Measurements from ENCODE around the gene VWF.
"Not testable (repeated sequence)": the region's sequence is repeated elsewhere in the genome, so short reads cannot be mapped to it uniquely, and the experiment has no call there.

Gene VWF

DNA sequence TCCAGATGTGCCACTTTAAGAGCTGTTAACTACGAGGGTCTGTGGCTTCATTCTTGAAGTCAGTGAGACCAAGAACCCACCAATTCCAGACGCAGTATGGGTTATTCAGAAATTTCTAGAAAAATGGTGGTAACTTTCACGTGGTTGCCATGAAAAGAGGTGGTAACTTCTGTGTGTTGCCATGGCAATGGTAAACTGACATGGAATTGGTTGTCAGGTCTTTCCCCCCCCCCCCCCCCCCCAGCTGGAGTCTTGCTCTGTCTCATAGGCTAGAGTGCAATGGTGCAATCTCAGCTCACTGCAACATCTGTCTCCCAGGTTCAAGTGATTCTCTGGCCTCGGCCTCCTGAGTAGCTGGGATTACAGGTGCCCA lies 18.8 kb upstream of the VWF start:
- DNase-seq, result no peak

GRCh38 chr12:6142368-6143302 lies 18.2 kb upstream of the VWF start:
- not testable (repeated sequence) for DNase-seq

DNA sequence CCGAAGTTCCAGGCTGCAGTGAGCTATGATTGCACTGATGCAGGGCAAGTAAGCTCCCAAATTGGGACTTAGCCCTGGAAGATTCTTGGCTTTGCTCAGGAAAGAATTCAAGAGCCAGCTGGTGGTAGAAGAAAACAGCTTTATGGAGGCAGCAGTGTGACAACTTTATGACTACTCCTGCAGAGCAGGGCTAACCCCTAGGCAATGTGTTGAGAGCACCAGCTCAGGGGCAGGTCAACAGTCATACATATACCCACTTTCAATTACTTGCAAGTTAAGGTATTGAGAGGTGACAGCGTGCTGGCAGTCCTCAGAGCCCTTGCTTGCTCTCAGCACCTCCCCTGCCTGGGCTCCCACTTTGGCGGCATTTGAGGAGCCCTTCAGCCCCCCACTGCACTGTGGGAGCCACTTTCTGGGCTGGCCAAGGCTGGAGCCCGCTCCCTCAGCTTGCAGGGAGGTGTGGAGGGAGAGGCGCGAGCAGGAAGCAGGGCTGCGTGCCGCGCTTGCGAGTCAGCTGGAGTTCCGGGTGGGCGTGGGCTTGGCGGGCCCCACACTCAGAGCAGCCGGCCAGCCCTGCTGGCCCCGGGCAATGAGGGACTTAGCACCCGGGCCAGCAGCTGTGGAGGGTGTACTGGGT lies 17.4 kb upstream of the VWF start:
- DNase-seq, result not testable (repeated sequence)

DNA sequence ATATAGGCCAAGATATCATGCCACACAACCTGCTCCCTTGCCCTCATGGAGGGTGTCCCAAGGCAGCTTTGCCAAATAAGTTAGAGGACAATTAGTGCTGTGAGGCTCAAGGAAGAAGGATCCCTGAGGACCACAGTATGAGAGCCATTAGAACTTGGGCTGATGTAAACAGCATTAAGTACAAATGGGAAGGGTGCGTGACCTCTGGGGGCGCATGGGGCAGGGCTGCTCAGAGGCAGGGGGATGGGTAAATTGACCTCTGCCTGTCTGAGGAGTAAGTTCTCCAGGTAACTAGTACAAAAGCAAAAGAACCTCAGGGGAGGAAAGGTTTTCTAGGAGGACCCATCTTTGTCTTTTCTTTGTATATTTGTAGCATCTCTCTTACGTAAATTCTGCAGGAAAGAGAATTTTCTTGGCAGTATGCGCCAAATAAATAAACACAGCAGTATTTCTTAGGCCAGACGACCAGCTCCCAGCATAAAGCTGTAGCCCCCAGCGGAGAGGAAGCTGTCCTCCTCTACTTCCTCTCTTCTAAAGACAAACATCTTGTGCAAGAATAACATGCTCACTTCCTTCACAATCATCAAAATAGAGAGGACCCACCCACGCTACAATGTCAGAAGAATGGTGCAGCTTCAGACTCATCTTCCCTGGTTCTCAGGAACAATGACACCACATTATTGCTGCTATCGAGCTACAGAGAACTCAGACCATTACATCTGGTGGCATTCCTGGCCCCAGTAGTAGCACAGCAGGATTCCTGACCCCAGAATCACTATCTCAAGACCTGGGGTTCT lies 16.4 kb upstream of the VWF start:
- DNase-seq, result peak; percentile 75

DNA sequence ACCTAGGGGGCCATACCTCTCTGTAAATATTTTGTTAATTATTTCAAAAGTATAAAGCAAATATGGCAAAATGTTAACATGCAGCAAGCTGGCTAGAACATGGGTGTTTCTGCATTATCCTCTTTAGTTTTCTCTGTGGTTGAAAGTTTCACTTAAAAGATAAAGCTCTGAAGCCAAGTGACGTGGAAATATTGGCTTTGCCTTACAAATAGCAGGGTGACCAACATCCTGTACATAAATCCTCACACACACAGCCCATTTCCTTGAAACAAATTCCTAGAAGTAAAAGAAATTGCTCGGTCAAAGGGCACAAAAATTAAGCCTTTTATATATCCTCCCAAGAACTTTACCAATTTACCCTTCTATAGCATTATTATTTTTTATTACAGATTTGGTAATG lies 10.6 kb upstream of the VWF start:
- no peak for DNase-seq

DNA sequence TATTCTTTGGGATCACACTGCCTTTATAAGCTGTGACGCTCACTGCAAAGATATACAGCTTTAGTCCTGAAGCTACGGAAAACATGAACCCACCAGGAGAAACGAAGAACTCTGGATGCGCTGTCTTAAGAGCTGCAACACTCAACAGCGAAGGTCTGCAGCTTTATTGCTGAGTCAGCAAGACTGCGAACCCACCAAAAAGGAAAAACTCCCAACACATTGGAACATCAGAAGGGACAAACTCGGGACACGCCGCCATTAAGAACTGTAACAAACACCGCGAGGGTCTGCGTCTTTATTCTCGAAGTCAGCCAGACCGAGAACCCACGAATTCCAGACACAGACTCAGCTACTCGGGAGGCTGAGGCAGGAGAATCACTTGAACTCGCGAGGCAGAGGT lies 9.2 kb upstream of the VWF start:
- no peak for DNase-seq

GRCh38 chr12:6132496-6132895 lies 8.0 kb upstream of the VWF start:
- no peak for DNase-seq

GRCh38 chr12:6125310-6125608 lies 789 bp upstream of the VWF start:
- DNase-seq, result no peak

GRCh38 chr12:6123258-6123657 lies 1.2 kb downstream of the VWF start:
- no peak for DNase-seq

DNA sequence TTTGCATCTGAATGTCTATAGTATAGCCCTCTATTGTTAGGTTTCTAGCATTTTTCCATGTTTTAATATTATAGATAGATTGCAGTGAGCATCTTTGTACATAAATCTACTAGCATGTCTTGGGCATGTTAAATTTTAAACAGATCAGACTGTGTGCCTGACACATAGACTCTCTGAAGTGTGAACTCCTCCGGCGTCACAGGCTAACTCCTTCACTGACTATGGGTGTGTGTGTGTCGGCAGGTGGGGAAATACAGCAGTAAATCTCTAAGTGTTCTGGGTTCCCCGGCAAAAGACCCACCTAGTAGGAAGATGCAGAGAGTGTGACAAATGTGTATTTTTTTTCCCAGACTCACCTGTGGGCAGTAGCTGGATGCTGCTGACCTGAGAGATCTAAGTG lies 2.3 kb downstream of the VWF start:
- no peak for DNase-seq

DNA sequence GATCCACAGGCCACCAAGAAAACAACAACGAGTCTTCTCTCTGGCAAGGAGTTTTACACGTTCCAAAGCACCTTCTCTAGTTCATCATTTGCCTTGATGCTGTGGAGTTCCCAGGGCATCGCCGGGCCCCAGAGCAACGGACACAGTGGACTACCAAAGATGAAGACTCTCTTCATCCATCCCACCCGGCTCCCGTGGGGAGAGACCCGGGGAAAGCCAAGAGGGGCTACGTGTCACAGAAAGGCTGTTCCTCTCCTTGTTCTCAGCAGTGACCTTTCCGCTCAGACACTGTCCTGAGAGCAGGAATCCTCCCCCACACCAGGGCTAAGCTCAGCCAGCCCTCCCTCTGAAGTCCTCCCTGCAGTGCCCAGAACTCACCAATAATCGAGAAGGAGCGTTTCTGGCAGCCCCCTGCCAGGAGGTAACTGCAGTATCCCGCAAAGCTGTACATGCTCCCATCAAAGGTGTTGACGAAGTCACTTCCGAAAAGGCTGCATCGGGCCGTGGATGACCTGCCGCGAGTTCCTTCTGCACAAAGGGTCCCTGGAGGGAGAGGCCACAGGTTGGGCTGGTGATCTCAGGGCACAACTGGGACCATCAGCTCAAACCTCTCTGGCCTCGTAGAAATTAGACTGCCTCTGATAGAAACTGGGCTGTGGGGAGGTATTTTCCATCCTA lies 3.5 kb downstream of the VWF start:
- DNase-seq, result no peak

GRCh38 chr12:6118891-6119568 lies 5.4 kb downstream of the VWF start:
- DNase-seq, result no peak

DNA sequence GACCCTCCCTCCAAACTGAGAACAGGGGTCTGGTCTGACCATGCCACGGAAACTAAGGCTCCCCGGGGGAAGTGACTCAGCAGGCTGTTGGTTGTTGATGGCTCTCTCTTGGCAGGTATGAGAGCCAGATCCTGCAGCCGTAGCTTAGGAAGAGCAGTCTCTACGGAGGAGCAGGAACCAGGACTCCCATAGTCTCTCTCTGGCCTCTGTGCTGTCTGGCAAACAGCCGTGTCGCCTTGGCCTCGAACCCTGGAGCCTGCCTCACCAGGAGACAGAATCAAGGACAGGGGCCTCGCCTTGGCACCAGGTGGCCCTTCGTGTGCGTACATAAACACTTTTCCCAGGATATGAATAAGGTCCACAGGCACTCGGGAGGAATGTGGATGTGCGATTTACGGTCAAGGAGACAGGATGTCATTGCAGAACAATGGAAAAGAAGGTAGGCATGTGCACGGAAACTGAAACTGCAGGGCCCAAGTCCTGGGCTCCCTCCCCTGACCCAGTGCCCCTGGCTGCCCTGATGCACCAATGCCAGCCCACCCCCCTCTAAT lies 7.9 kb downstream of the VWF start:
- DNase-seq, result no peak

- no peak for DNase-seq
Observed at GRCh38 chr12:6115389-6115788, 9.1 kb downstream of the VWF start.

- no peak for DNase-seq
Observed at GRCh38 chr12:6114476-6114870, 10.0 kb downstream of the VWF start.

DNA sequence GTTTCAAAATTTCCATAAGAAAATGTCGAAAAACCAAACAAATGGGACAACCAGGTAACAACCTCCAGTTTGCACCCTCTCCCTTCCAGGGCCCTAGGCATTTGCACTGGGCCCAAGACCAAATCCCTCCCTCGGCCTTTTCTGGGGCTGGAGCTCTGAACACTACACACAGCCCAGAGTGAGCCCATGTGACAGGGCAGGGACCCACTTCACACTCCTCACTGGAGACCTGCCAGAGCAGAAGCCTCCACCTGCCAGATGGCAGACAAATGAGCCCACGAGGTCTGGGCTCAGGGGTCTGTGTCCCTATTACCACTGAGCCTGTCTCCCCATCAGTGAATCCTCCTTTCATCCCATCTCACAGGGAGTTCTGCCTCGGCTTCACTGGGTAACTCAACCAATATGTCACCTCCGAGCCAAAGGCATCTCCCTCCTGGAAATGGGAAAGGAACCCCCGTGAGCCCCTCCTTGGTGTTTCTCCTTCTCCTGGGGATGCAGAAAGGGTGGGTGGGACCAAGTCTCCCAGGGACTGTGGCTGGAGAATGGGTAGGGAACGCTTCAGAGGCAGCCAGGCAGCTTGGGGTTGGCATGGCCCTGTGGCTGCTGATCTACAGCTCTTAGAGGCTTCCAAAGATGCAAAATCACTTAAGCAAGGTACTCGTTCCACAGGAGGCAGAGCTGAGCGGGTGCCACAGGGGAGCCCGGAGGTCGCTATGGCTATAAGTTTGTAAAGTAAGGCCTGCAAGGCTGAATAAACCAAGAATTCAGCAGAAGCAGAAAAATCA lies 10.6 kb downstream of the VWF start:
- DNase-seq, result no peak

DNA sequence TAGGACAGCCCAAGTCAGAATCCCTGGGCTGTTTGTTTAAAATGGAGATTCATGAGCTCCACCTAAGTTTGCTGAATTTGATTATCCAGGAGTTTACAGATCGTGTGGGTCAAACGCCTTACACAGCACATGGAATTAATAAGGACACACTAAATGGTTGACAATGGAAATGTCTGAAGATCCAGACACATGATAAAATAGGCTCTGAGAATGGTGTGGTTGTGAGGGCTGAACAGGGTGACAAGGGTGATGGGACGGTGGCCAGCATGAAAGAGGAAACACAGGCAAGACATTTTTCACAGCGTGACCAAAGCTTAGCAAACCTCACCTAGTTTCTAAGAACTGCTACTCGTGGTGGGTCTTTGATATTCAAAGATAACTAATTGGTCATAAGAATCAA lies 12.5 kb downstream of the VWF start:
- no peak for DNase-seq

DNA sequence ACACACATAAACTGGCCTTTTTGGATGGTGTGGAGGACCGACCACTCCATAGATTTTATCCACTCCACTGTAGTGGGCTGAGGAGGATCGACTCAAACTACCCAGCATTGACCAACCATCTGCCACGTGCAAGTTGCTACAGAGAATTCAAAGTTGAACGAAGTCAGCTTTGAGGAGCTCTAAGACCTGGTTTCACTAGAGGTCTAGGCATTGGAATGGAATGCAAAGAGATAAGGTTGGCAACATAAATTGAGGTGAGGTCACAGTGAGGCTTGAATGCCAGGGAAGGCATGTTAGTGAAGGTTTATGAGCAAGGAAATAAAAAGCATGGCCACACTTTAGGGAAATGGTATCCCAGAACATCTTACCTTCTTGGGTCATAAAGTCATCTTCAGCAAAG lies 14.5 kb downstream of the VWF start:
- DNase-seq, result no peak

GRCh38 chr12:6106218-6106617 lies 18.3 kb downstream of the VWF start:
- no peak for DNase-seq

- DNase-seq, result no peak
Observed at GRCh38 chr12:6104842-6105241, 19.6 kb downstream of the VWF start.

DNA sequence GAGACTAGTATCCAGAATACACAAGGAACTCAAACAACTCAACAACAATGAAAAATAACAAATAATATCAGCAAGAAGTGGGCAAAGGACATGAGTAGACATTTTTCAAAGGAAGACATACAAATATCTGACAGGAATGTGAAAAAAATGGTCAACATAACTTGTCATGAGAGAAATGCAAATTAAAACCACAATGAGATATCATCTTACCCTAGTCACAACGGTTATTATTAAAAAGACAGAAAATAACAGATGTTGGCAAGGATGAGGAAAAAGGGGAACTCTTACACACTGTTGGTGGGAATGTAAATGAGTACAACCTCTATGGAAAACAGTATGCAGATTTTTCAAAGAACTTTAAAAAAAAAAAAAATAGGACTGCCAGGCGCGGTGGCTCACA lies 20.4 kb downstream of the VWF start:
- no peak for DNase-seq

GRCh38 chr12:6102021-6102420 lies 22.4 kb downstream of the VWF start:
- not testable (repeated sequence) for DNase-seq
